HCT116 (cell line): ENCODE data around the gene TNFRSF12A. TPM values are rescaled to one million over a fixed set of nuclear protein-coding genes. Genes with fewer than 3 reads are reported as not detected.

Experiments
- ATAC-seq: fragments of 200-7000 bp; cut with Tn5 transposase; 2 replicates; pipeline ENCODE4 v1.9.1; 2020; ENCODE audit warnings: mild to moderate bottlenecking, moderate library complexity
- BruUV-seq: library from RNA; stranded (reverse); fragments of 400-500 nt; replicated peaks from 2 replicates; lab custom pipeline; 2021; lab: Mats Ljungman, UMichigan
- CTCF ChIA-PET: fragments of 300-600 bp; sonication (Branson Sonifier 250); formaldehyde crosslinking; loops from one replicate; lab custom pipeline; 2021; ENCODE audit warnings: antibody characterized with exemption; lab: Charles Lee
- POLR2A ChIA-PET: fragments of 300-600, 350-600 bp; sonication (Branson Sonifier 250); formaldehyde crosslinking; loops from one replicate; lab custom pipeline; 2021; ENCODE audit warnings: antibody characterized with exemption; lab: Charles Lee
- RAD21 ChIA-PET, 2 experiments: fragments of 300-600 bp; sonication (Branson Sonifier 250); formaldehyde crosslinking; loops; one replicate each; lab custom pipeline; 2023; ENCODE audit warnings: low total read pairs in 2 of 2; ENCODE audit not compliant: uncharacterized antibody in 2 of 2, unreplicated experiment in 2 of 2, low non-redundant PET in 1 of 2; lab: Charles Lee
- DNase-seq: peaks from one replicate; pipeline ENCODE4 v3.0.0-alpha.2; 2010; ENCODE audit warnings: low read depth, low spot score
- H2AFZ ChIP-seq: fragments of 200-600 bp; shearing (Covaris generic), sonication (generic); 2 replicates; pipeline ENCODE4 v1.6.1; 2017; ENCODE audit warnings: low read depth, mixed run types, mixed read lengths, antibody characterized with exemption, low read length; ENCODE audit not compliant: poor library complexity, severe bottlenecking
- H3K27ac ChIP-seq: 2 replicates; pipeline ENCODE4 v1.5.1; 2012; ENCODE audit warnings: low read depth, low read length
- H3K27me3 ChIP-seq: fragments of 200-600 bp; sonication (generic); 2 replicates; pipeline ENCODE4 v1.6.1; 2016; ENCODE audit warnings: mixed run types, low read length, mixed read lengths; ENCODE audit not compliant: insufficient read depth
- H3K36me3 ChIP-seq, 2 experiments: fragments of 200-500 bp in 1 of 2; fragments of 200-600 bp in 1 of 2; sonication (Bioruptor generic) in 1 of 2; sonication (generic) in 1 of 2; 2 replicates each; pipeline versions ENCODE4 v1.5.1 to v1.6.1; 2014 to 2016; ENCODE audit warnings: low read length in 2 of 2, inconsistent platforms in 1 of 2, mixed read lengths in 1 of 2, mixed run types in 1 of 2; ENCODE audit not compliant: insufficient read depth in 2 of 2, control insufficient read depth in 1 of 2
- H3K4me1 ChIP-seq, 2 experiments: fragments of 200-600 bp in 1 of 2; sonication (generic) in 1 of 2; 2 replicates each; pipeline versions ENCODE4 v1.5.1 to v1.6.1; 2012 to 2017; ENCODE audit warnings: low read length in 2 of 2, inconsistent platforms in 1 of 2, mild to moderate bottlenecking in 1 of 2, mixed read lengths in 1 of 2, mixed run types in 1 of 2, moderate library complexity in 1 of 2; ENCODE audit not compliant: insufficient read depth in 2 of 2, control insufficient read depth in 1 of 2
- H3K4me2 ChIP-seq: fragments of 200-600 bp; sonication (generic); 2 replicates; pipeline ENCODE4 v1.6.1; 2017; ENCODE audit warnings: mixed run types, low read length, mixed read lengths
- H3K4me3 ChIP-seq, 2 experiments: fragments of 200-600 bp in 1 of 2; sonication (generic) in 1 of 2; replicated peaks in 1 of 2; 2 replicates each; pipeline ENCODE4 v1.5.1; 2011 to 2016; ENCODE audit warnings: low read length in 2 of 2, control low read depth in 1 of 2, low read depth in 1 of 2, mild to moderate bottlenecking in 1 of 2, mixed read lengths in 1 of 2, mixed run types in 1 of 2
- H3K79me2 ChIP-seq: fragments of 200-600 bp; sonication (generic); 2 replicates; pipeline ENCODE4 v1.6.1; 2017; ENCODE audit warnings: mild to moderate bottlenecking, mixed run types, low read length, moderate library complexity, mixed read lengths; ENCODE audit not compliant: insufficient read depth
- H3K9ac ChIP-seq: fragments of 200-600 bp; sonication (generic); 2 replicates; pipeline ENCODE4 v1.6.1; 2016; ENCODE audit warnings: low read length, mixed read lengths
- H3K9me2 ChIP-seq: fragments of 200-600 bp; sonication (generic), shearing (Covaris generic); 2 replicates; pipeline ENCODE4 v1.6.1; 2017; ENCODE audit warnings: mixed run types, mild to moderate bottlenecking, moderate library complexity; ENCODE audit not compliant: insufficient read depth
- H3K9me3 ChIP-seq, 2 experiments: fragments of 200-500 bp in 1 of 2; fragments of 200-600 bp in 1 of 2; sonication (Bioruptor generic) in 1 of 2; sonication (generic) in 1 of 2; 2 replicates each; pipeline ENCODE4 v1.6.1; 2014 to 2017; ENCODE audit warnings: low read length in 2 of 2, mixed read lengths in 2 of 2, inconsistent platforms in 1 of 2, low read depth in 1 of 2, mild to moderate bottlenecking in 1 of 2, mixed run types in 1 of 2, moderate library complexity in 1 of 2; ENCODE audit not compliant: control insufficient read depth in 1 of 2, insufficient read depth in 1 of 2
- H4K20me1 ChIP-seq: fragments of 200-600 bp; sonication (generic), shearing (Covaris generic); 2 replicates; pipeline ENCODE4 v1.6.1; 2017; ENCODE audit warnings: mixed run types, mild to moderate bottlenecking, moderate library complexity; ENCODE audit not compliant: insufficient read depth
- CBX3 ChIP-seq: IDR thresholded peaks from 2 replicates; pipeline ENCODE4 v1.6.1; 2012; ENCODE audit warnings: low read depth
- CEBPB ChIP-seq: IDR thresholded peaks from 2 replicates; pipeline ENCODE4 v1.6.1; 2012; ENCODE audit warnings: low read depth
- EGR1 ChIP-seq: IDR thresholded peaks from 2 replicates; pipeline ENCODE4 v1.6.1; 2012; ENCODE audit warnings: low read depth
- ELF1 ChIP-seq: IDR thresholded peaks from 2 replicates; pipeline ENCODE4 v1.6.1; 2012; ENCODE audit warnings: low read depth, borderline replicate concordance
- EZH2 ChIP-seq: fragments of 200-600 bp; sonication (generic); IDR thresholded peaks from 2 replicates; pipeline ENCODE4 v1.6.1; 2017; ENCODE audit warnings: antibody characterized with exemption, mixed run types
- EZH2phosphoT487 ChIP-seq: fragments of 200-600 bp; IDR thresholded peaks from 2 replicates; pipeline ENCODE4 v1.6.1; 2018; ENCODE audit warnings: antibody characterized with exemption, borderline replicate concordance
- FOSL1 ChIP-seq: IDR thresholded peaks from 2 replicates; pipeline ENCODE4 v1.6.1; 2012; ENCODE audit warnings: low read depth
- JUND ChIP-seq: IDR thresholded peaks from 2 replicates; pipeline ENCODE4 v1.6.1; 2012
- POLR2A ChIP-seq: IDR thresholded peaks from 2 replicates; pipeline ENCODE4 v1.7.0; 2011; ENCODE audit warnings: borderline replicate concordance; ENCODE audit not compliant: insufficient read depth, insufficient read length; ENCODE audit errors: extremely low read depth
- POLR2AphosphoS5 ChIP-seq: IDR thresholded peaks from 2 replicates; pipeline ENCODE4 v1.6.1; 2011; ENCODE audit warnings: mild to moderate bottlenecking, low read depth, low read length, moderate library complexity
- SIN3A ChIP-seq: IDR thresholded peaks from 2 replicates; pipeline ENCODE4 v1.6.1; 2012; ENCODE audit warnings: low read depth
- SP1 ChIP-seq: IDR thresholded peaks from 2 replicates; pipeline ENCODE4 v1.6.1; 2012; ENCODE audit warnings: low read depth
- ZNF274 ChIP-seq: fragments of 200-500 bp; sonication (Bioruptor generic); IDR thresholded peaks from 2 replicates; pipeline ENCODE4 v1.6.1; 2014; ENCODE audit warnings: mild to moderate bottlenecking, low read depth, low read length, inconsistent platforms
- intact Hi-C: fragments of 100-400 bp; cut with micrococcal nuclease; formaldehyde crosslinking; loops from 2 replicates; pipeline ENCODE4 v1.10.0; 2022
- total RNA-seq: library from RNA; stranded (reverse); gene quantifications from one replicate; pipeline ENCODE4 v1.2.1, GENCODE V29; 2021; ENCODE audit not compliant: unreplicated experiment
- TF ChIP-seq, protein P1 (sequence below), 3 experiments: fragments of 200-600 bp in 1 of 3; sonication (generic) in 1 of 3; IDR thresholded peaks in 2 of 3; conservative IDR thresholded peaks in 1 of 3; 2 replicates each; pipeline ENCODE4 v1.5.1; 2012 to 2017; ENCODE audit warnings: low read depth in 2 of 3, low read length in 2 of 3, antibody characterized with exemption in 1 of 3, borderline replicate concordance in 1 of 3, control low read depth in 1 of 3, mild to moderate bottlenecking in 1 of 3, mixed read lengths in 1 of 3, mixed run types in 1 of 3, moderate library complexity in 1 of 3; ENCODE audit not compliant: insufficient read depth in 1 of 3
- TF ChIP-seq, protein P2 (sequence below): IDR thresholded peaks from 2 replicates; pipeline ENCODE4 v1.6.1; 2012
- TF ChIP-seq, protein P3 (sequence below): IDR thresholded peaks from 2 replicates; pipeline ENCODE4 v1.6.1; 2011; ENCODE audit warnings: mild to moderate bottlenecking, low read length, moderate library complexity; ENCODE audit not compliant: insufficient replicate concordance; ENCODE audit errors: extremely low read depth

TNFRSF12A gene
- total RNA-seq, 1 experiment from 2014 or later: 188 TPM

DNA sequence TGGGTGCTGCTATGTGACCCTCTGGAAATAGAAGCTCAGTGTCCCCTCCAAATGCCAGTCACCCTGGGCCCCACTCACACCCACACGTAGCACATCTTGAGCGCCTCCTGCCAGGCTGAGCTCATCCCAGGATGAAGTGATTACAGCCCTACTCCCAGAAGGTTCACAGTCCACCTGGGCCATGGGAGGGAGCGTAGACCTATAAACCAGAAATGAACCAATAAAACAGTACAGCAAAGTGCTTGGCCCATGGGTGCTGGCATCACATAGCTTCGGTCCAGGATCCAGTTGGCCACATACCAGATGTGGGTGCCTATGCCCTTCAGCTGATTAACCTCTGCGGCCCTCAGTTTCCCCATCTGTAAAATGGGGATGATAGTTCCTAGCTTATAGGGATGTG, 18.7 kb downstream of the TNFRSF12A start:
- Histone ChIP-seq H3K4me2 (peak overlapping the region; percentile 44), H3K9ac (no peak overlapping the region), H3K4me1 (peaks cover 24 to 62% of the 10 kb centered on the region in 2 experiments), H3K36me3 (no peaks in the 10 kb centered on the region), H3K79me2 (no peaks in the 10 kb centered on the region), H3K27me3 (no peaks in the 10 kb centered on the region), H3K9me2 (no peaks in the 10 kb centered on the region)
- intact Hi-C loops: no loop called here
- CTCF ChIA-PET: interaction anchor here (1.2 to 1.9 kb wide), 2 partner anchors 8 to 11 kb away, joined by 3 to 15 read pairs; no protein-coding TSS in a partner anchor
- no peak for TF ChIP-seq EGR1
- no peak for TF ChIP-seq POLR2AphosphoS5
- TF ChIP-seq, all 23 proteins: peak for 0
- no peaks in the 10 kb centered on the region for H3K9me3 ChIP-seq
- no TSS peak for BruUV-seq
- DNase-seq: no peak
- H3K27ac ChIP-seq: no peak overlapping the region
- ChIA-PET POLR2A (interaction anchor here (1.0 to 2.0 kb wide), 4 partner anchors 10 to 17 kb away, joined by 3 to 16 read pairs (median 6); partner anchors contain the start of genes HCFC1R1 and THOC6), RAD21 (no interaction called here)
- H2AFZ ChIP-seq: no peak overlapping the region
- no peak overlapping the region for H3K4me3 ChIP-seq
- H4K20me1 ChIP-seq: no peaks in the 10 kb centered on the region
- ATAC-seq: no peak

DNA sequence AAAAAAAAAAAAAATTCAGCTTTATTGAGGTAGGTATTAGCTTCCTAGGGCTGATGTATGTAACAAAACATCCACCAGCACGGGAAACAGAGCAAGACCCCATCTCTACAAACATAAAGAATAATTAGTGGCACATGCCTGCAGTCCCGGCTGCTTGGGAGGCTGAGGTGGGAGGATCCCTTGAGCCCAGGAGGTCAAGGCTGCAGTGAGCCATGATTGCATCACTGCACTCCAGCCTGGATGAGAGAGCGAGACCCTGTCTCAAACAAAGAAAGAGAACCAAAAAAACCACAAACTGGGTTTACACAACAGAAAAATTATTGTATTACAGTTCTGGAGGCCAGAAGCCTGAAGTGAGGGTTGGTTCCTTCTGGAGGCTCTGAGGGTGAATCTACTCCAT, 22.2 kb downstream of the TNFRSF12A start:
- TF ChIP-seq CEBPB (no peak), FOSL1 (no peak), EZH2phosphoT487 (no peak), ZNF274 (no peak), SIN3A (no peak), EGR1 (no peak), JUND (no peak), EZH2 (no peak), POLR2A (no peak), ELF1 (no peak), CBX3 (no peak), SP1 (no peak)
- TF ChIP-seq, protein P1, sequence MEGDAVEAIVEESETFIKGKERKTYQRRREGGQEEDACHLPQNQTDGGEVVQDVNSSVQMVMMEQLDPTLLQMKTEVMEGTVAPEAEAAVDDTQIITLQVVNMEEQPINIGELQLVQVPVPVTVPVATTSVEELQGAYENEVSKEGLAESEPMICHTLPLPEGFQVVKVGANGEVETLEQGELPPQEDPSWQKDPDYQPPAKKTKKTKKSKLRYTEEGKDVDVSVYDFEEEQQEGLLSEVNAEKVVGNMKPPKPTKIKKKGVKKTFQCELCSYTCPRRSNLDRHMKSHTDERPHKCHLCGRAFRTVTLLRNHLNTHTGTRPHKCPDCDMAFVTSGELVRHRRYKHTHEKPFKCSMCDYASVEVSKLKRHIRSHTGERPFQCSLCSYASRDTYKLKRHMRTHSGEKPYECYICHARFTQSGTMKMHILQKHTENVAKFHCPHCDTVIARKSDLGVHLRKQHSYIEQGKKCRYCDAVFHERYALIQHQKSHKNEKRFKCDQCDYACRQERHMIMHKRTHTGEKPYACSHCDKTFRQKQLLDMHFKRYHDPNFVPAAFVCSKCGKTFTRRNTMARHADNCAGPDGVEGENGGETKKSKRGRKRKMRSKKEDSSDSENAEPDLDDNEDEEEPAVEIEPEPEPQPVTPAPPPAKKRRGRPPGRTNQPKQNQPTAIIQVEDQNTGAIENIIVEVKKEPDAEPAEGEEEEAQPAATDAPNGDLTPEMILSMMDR (IDR thresholded peaks at IDR 0.05 in 2 of 3, conservative IDR thresholded peaks at IDR 0.05 in 1 of 3; ENCODE audit: borderline replicate concordance in 1 of 3, insufficient read depth in 1 of 3, low read depth in 2 of 3, low read length in 2 of 3): no peak
- TF ChIP-seq, protein P2, sequence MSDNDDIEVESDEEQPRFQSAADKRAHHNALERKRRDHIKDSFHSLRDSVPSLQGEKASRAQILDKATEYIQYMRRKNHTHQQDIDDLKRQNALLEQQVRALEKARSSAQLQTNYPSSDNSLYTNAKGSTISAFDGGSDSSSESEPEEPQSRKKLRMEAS: no peak
- TF ChIP-seq, protein P3, sequence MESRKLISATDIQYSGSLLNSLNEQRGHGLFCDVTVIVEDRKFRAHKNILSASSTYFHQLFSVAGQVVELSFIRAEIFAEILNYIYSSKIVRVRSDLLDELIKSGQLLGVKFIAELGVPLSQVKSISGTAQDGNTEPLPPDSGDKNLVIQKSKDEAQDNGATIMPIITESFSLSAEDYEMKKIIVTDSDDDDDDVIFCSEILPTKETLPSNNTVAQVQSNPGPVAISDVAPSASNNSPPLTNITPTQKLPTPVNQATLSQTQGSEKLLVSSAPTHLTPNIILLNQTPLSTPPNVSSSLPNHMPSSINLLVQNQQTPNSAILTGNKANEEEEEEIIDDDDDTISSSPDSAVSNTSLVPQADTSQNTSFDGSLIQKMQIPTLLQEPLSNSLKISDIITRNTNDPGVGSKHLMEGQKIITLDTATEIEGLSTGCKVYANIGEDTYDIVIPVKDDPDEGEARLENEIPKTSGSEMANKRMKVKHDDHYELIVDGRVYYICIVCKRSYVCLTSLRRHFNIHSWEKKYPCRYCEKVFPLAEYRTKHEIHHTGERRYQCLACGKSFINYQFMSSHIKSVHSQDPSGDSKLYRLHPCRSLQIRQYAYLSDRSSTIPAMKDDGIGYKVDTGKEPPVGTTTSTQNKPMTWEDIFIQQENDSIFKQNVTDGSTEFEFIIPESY: no peak
- Histone ChIP-seq H3K4me1 (peaks cover 17 to 81% of the 10 kb centered on the region in 2 experiments), H3K9ac (no peak overlapping the region), H3K4me3 (no peak overlapping the region), H3K36me3 (no peaks in the 10 kb centered on the region), H3K27ac (no peak overlapping the region), H3K9me2 (no peaks in the 10 kb centered on the region), H3K27me3 (no peaks in the 10 kb centered on the region), H3K79me2 (no peaks in the 10 kb centered on the region), H3K9me3 (no peaks in the 10 kb centered on the region), H2AFZ (no peak overlapping the region), H3K4me2 (peak overlapping the region; percentile 35; the same call in 1 of the 2 replicates), H4K20me1 (no peaks in the 10 kb centered on the region)
- ATAC-seq (no peak), DNase-seq (no peak)
- ChIA-PET CTCF (interaction anchor here (1.0 to 3.5 kb wide), 2 partner anchors 10 to 14 kb away, joined by 7 to 20 read pairs; no protein-coding TSS in a partner anchor), RAD21 (interaction anchor here in 1 of 2 experiments (0.6 kb wide), 1 partner anchor 115 kb away, joined by 4 read pairs; no protein-coding TSS in a partner anchor), POLR2A (interaction anchor here (0.9 kb wide), 2 partner anchors 15 to 22 kb away, joined by 3 read pairs; partner anchors contain the start of gene TNFRSF12A)
- intact Hi-C loops: no loop called here
- BruUV-seq: no TSS peak
